Keratinocyte (primary cell): ENCODE results near the gene PSAP. TPM values are rescaled to one million over a fixed set of nuclear protein-coding genes. Genes with fewer than 3 reads are reported as not detected.

Experiments
- DNase-seq: peaks from one replicate; pipeline ENCODE4 v3.0.0-alpha.2; 2011; ENCODE audit warnings: low read depth, missing footprints, low spot score
- FAIRE-seq: peaks from 2 replicates; lab custom pipeline; 2011; peaks lifted over from hg19 to GRCh38; lab: Jason Lieb, UNC
- H2AFZ ChIP-seq: 2 replicates; pipeline ENCODE4 v1.6.0; 2012; ENCODE audit warnings: low read length, control low read depth, inconsistent platforms; ENCODE audit not compliant: control insufficient read depth
- H3K27ac ChIP-seq: 2 replicates; pipeline ENCODE4 v1.5.1; 2011; ENCODE audit warnings: low read length; ENCODE audit not compliant: control insufficient read depth, insufficient read depth
- H3K27me3 ChIP-seq: 3 replicates; pipeline ENCODE4 v1.6.0; 2011; ENCODE audit warnings: low read length; ENCODE audit not compliant: control insufficient read depth, insufficient read depth; ENCODE audit errors: extremely low read depth
- H3K36me3 ChIP-seq, 2 experiments: 2 replicates in 1 of 2; 3 replicates in 1 of 2; pipeline ENCODE4 v1.5.1; 2011; ENCODE audit warnings: low read length in 2 of 2, mild to moderate bottlenecking in 1 of 2; ENCODE audit not compliant: control insufficient read depth in 2 of 2, insufficient read depth in 2 of 2; ENCODE audit errors: extremely low read depth in 1 of 2
- H3K4me1 ChIP-seq: 3 replicates; pipeline ENCODE4 v1.5.1; 2011; ENCODE audit warnings: low read length; ENCODE audit not compliant: control insufficient read depth, insufficient read depth; ENCODE audit errors: extremely low read depth
- H3K4me2 ChIP-seq: 3 replicates; pipeline ENCODE4 v1.6.0; 2011; ENCODE audit warnings: low read depth, low read length; ENCODE audit not compliant: control insufficient read depth, insufficient read depth; ENCODE audit errors: extremely low read depth
- H3K4me3 ChIP-seq, 3 experiments: fragments of 200-600 bp in 1 of 3; sonication (generic) in 1 of 3; 2 replicates in 2 of 3; 3 replicates in 1 of 3; pipeline ENCODE4 v1.5.1; 2011 to 2016; ENCODE audit warnings: low read length in 3 of 3, mild to moderate bottlenecking in 3 of 3, control low read depth in 2 of 3, inconsistent platforms in 1 of 3, low read depth in 1 of 3, mixed read lengths in 1 of 3, mixed run types in 1 of 3, moderate library complexity in 1 of 3; ENCODE audit not compliant: control insufficient read depth in 2 of 3, insufficient read depth in 2 of 3; ENCODE audit errors: extremely low read depth in 1 of 3
- H3K79me2 ChIP-seq: 2 replicates; pipeline ENCODE4 v1.6.0; 2012; ENCODE audit warnings: low read length; ENCODE audit not compliant: control insufficient read depth, insufficient read depth
- H3K9ac ChIP-seq: 3 replicates; pipeline ENCODE4 v1.6.0; 2011; ENCODE audit warnings: low read length; ENCODE audit not compliant: control insufficient read depth, insufficient read depth; ENCODE audit errors: extremely low read depth
- H3K9me1 ChIP-seq: 3 replicates; pipeline ENCODE4 v1.6.0; 2011; ENCODE audit warnings: low read length; ENCODE audit not compliant: control insufficient read depth, insufficient read depth; ENCODE audit errors: extremely low read depth
- H3K9me3 ChIP-seq: 2 replicates; pipeline ENCODE4 v1.5.1; 2012; ENCODE audit warnings: low read depth, low read length; ENCODE audit not compliant: control insufficient read depth
- H4K20me1 ChIP-seq: 3 replicates; pipeline ENCODE4 v1.6.0; 2011; ENCODE audit warnings: low read length; ENCODE audit not compliant: control insufficient read depth, insufficient read depth; ENCODE audit errors: extremely low read depth
- CTCF ChIP-seq, 3 experiments: IDR thresholded peaks in 1 of 3; conservative IDR thresholded peaks in 1 of 3; optimal IDR thresholded peaks in 1 of 3; 2 replicates in 2 of 3; 3 replicates in 1 of 3; pipeline versions ENCODE3 to v1.5.1; 2011; ENCODE audit warnings: low read length in 3 of 3, mild to moderate bottlenecking in 3 of 3, moderate library complexity in 2 of 3, control low read depth in 1 of 3, inconsistent platforms in 1 of 3; ENCODE audit not compliant: insufficient read depth in 2 of 3; ENCODE audit errors: extremely low read depth in 1 of 3
- EZH2 ChIP-seq: IDR thresholded peaks from one replicate; pipeline ENCODE4 v1.6.1; 2012; ENCODE audit warnings: inconsistent platforms, mild to moderate bottlenecking, low read length, moderate library complexity
- dilution Hi-C: fragments of 300-500 bp; cut with MboI; formaldehyde crosslinking; loops from one replicate; pipeline ENCODE4 v1.7.0; 2020; ENCODE audit warnings: low sequenced_read_pairs; ENCODE audit not compliant: extremely low pct_ligation_motif_present
- polyA plus RNA-seq, 5 experiments: library from polyadenylated mRNA; depleted of rRNA in 3 of 5; stranded (reverse) in 3 of 5; stranded (forward) in 1 of 5; unstranded in 1 of 5; fragments of >200 nt; gene quantifications; 1 replicate in 1 of 5; 2 replicates in 3 of 5; 3 replicates in 1 of 5; pipeline versions ENCODE4 v1.2.1 to v1.2.3, GENCODE V29; 2011 to 2012; ENCODE audit warnings: missing spikeins in 2 of 5, low read depth in 1 of 5, low replicate concordance in 1 of 5

PSAP gene
- polyA plus RNA-seq, 1 donor (not counting 4 experiments of a cell fraction or from before 2014, with no cell fraction given), result 1,075 TPM

- H3K4me1 ChIP-seq, result peaks cover 12% of the 10 kb centered on the region
- H3K27me3 ChIP-seq, result no peaks in the 10 kb centered on the region
- peak overlapping the region; percentile 97 for H2AFZ ChIP-seq
- TF ChIP-seq CTCF (optimal IDR thresholded peaks at IDR 0.05 in 1 of 3, IDR thresholded peaks at IDR 0.05 in 1 of 3, conservative IDR thresholded peaks at IDR 0.05 in 1 of 3; ENCODE audit: extremely low read depth in 1 of 3, insufficient read depth in 2 of 3, low read length in 3 of 3), result no peak
- no peak for TF ChIP-seq EZH2
- H3K9me3 ChIP-seq, result no peaks in the 10 kb centered on the region
- H3K27ac ChIP-seq, result peak overlapping the region; percentile 97
- H3K9me1 ChIP-seq, result no peaks in the 10 kb centered on the region
- peak overlapping the region; percentile 44 to 88 (median 81) for H3K4me3 ChIP-seq
- FAIRE-seq (no peak), DNase-seq (no peak)
- peak overlapping the region; percentile 93 for H3K4me2 ChIP-seq
- H4K20me1 ChIP-seq, result no peaks in the 10 kb centered on the region
- dilution Hi-C loops, result no loop called here
- H3K9ac ChIP-seq, result peak overlapping the region; percentile 97
- no peaks in the 10 kb centered on the region for H3K36me3 ChIP-seq
- H3K79me2 ChIP-seq, result no peaks in the 10 kb centered on the region
Observed at GRCh38 chr10:71888248-71888622, 37.2 kb upstream of the PSAP start.

- H3K4me3 ChIP-seq, result no peak overlapping the region
- FAIRE-seq, result no peak
- H3K4me2 ChIP-seq, result no peak overlapping the region
Observed at GRCh38 chr10:71887743-71888142, 36.7 kb upstream of the PSAP start.

More at GRCh38 chr10:71887743-71888142, 36.7 kb upstream of the PSAP start:
- Histone ChIP-seq H3K27ac (no peak overlapping the region), H2AFZ (no peak overlapping the region), H3K79me2 (no peaks in the 10 kb centered on the region), H3K9ac (no peak overlapping the region), H3K4me1 (peaks cover 12% of the 10 kb centered on the region), H3K9me1 (no peaks in the 10 kb centered on the region), H4K20me1 (no peaks in the 10 kb centered on the region), H3K36me3 (no peaks in the 10 kb centered on the region), H3K27me3 (no peaks in the 10 kb centered on the region), H3K9me3 (no peaks in the 10 kb centered on the region)
- no peak for DNase-seq
- no peak for TF ChIP-seq EZH2
- no peak for TF ChIP-seq CTCF (optimal IDR thresholded peaks at IDR 0.05 in 1 of 3, IDR thresholded peaks at IDR 0.05 in 1 of 3, conservative IDR thresholded peaks at IDR 0.05 in 1 of 3; ENCODE audit: extremely low read depth in 1 of 3, insufficient read depth in 2 of 3, low read length in 3 of 3)
- dilution Hi-C loops, result no loop called here
